SK-N-MC (cell line): ENCODE results near the gene PMP22.

Experiments
- DNase-seq: peaks from one replicate; pipeline ENCODE4 v3.0.0-alpha.2; 2011; ENCODE audit warnings: low read depth, low spot score
- H3K27ac ChIP-seq: fragments of 200-600 bp; sonication (generic); 2 replicates; pipeline ENCODE4 v1.5.1; 2016; ENCODE audit warnings: mixed run types
- H3K36me3 ChIP-seq: fragments of 200-600 bp; sonication (generic); 2 replicates; pipeline ENCODE4 v1.6.1; 2017; ENCODE audit warnings: antibody characterized with exemption, low read length, mixed read lengths; ENCODE audit not compliant: insufficient read depth
- H3K4me3 ChIP-seq: fragments of 200-600 bp; sonication (generic); 2 replicates; pipeline ENCODE4 v1.5.1; 2016
- H3K9ac ChIP-seq: fragments of 200-600 bp; sonication (generic); 2 replicates; pipeline ENCODE4 v1.8.0; 2017; ENCODE audit warnings: mixed run types, mixed read lengths; ENCODE audit not compliant: insufficient read length
- H3K9me3 ChIP-seq: fragments of 200-600 bp; sonication (generic); 2 replicates; pipeline ENCODE4 v1.6.1; 2017; ENCODE audit warnings: low read depth, mild to moderate bottlenecking, antibody characterized with exemption, low read length, moderate library complexity, mixed read lengths
- EZH2 ChIP-seq: fragments of 200-600 bp; sonication (generic); IDR thresholded peaks from one replicate; pipeline ENCODE4 v1.6.1; 2017; ENCODE audit warnings: antibody characterized with exemption
- FOXP2 ChIP-seq: optimal IDR thresholded peaks from 2 replicates; pipeline ENCODE3; 2011; ENCODE audit warnings: mild to moderate bottlenecking, moderate library complexity; ENCODE audit not compliant: insufficient read depth; ENCODE audit errors: extremely low read length, control extremely low read depth
- POLR2AphosphoS5 ChIP-seq: IDR thresholded peaks from 2 replicates; pipeline ENCODE4 v1.6.1; 2012; ENCODE audit warnings: mild to moderate bottlenecking, low read depth, low read length, borderline replicate concordance

PMP22 gene

DNA sequence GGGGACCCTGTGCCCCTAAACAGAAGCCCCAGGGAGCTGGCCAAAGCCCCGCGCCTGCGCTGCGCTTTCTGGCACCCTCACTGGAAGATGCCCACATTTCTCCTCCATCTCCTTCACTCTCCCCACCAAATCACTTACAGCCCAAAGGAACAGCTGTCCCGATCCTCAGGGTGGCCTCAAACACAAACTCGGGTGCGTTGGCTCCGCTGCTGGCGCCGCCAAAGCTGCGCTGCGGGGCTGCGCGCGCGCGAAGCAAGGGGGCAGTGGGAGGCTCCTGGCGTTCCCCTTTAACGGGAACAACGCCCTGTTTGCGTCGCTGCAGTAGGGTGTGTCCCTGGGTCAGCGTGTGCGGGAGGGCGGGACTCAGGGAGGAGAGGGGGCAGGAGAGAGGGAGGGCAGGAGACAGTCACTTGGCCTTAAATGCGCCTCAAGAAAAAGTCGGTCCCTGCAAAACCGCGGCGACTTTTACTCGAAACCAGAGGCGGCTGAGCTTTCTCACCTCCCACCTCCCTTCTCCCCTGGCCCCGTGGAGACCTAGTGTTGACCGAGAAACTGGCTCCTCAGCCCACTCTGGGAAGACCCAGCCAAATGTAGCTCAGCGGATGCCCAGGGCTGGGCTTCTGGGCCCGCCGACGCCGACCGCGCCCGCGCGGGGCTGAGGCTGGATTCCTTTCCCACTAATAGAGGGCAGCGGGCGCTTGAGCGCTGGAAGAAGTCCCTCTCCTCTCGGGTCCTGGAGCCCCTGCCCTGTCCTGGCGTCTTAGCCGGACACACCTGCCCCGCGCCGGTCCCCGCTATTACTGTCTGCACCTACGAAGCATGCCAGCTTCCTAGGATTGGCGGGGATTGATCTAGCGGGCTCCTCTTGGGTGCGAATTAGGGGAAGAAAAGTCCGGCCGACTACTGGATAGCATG lies 2.6 kb downstream of the PMP22 start:
- H3K36me3 ChIP-seq: no peaks in the 10 kb centered on the region
- no peak for DNase-seq
- no peak overlapping the region for H3K4me3 ChIP-seq
- no peak overlapping the region for H3K27ac ChIP-seq
- H3K9ac ChIP-seq: no peak overlapping the region
- TF ChIP-seq POLR2AphosphoS5: no peak
- TF ChIP-seq FOXP2: no peak
- no peak for TF ChIP-seq EZH2
- H3K9me3 ChIP-seq: no peaks in the 10 kb centered on the region

GRCh38 chr17:15261802-15262290 lies 3.3 kb downstream of the PMP22 start:
- Histone ChIP-seq H3K9ac (no peak overlapping the region), H3K9me3 (no peaks in the 10 kb centered on the region), H3K4me3 (no peak overlapping the region), H3K27ac (no peak overlapping the region), H3K36me3 (no peaks in the 10 kb centered on the region)
- no peak for TF ChIP-seq FOXP2
- DNase-seq: no peak

DNA sequence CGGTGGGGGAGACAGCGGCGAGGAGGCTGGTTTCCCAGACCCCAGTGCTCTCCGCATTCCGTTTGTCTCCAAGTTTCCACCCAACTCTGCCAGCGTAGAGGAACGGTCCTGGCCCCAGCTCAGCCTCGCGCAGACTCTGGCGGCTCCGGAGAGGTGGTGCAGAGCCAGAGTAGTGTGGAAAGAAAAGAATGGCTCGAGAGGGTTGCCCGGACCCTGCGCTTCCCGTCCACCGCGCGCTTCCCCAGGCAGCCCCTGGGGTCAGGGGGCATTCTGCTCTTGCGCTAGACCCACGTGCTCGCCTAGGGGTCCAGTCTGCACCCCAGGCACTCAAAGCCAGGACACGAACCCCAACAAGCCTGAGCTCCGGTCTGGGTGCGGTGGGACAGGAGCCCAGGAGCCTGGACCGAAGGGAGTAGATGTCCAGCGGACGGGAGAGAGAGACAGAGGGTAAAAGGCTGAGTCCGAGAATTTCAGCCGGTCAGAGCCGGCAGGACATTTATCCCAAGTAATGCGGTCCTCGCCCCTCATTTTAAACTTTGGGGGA lies 3.8 kb downstream of the PMP22 start:
- Histone ChIP-seq H3K4me3 (peak overlapping the region; percentile 76), H3K9ac (no peak overlapping the region)

DNA sequence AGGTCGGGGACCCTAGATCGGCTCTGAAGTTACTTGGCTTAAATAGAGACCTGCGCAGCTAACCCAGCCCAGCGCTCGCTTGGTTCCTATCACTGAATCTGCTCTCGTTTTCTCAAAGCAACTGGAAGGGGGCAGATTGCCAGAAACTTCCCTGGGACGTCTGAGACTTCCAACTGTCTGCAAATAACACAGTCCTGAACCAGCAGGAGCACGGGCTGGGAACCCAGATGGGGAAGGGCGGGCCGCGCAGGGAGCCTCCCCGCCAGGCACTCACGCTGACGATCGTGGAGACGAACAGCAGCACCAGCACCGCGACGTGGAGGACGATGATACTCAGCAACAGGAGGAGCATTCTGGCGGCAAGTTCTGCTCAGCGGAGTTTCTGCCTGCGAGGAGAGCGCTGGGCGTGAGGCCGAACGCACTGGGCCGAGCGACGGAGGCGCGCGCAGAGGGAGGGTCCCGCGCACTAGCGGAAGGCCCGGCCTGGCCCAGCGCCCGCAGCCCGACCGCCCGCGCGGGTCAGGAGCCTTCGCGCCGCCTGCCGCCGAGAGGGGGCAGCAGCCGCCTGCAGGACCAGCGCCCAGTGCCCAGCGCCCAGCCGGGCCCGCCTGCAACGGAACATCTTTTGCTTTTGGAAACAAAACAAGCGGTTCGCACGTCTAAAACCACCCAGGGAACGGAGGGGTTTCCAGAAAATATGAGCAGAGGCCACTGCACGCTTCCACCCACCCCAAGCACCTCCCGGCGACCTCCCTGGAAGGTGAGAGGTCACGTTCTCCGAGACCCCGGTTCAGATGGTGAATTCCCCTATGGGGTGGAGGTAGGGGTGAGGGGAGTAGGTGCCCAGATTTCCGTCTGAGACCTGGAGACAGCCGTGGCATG lies 4.5 kb downstream of the PMP22 start:
- Histone ChIP-seq H3K27ac (no peak overlapping the region), H3K9me3 (no peaks in the 10 kb centered on the region), H3K9ac (no peak overlapping the region), H3K36me3 (no peaks in the 10 kb centered on the region), H3K4me3 (peak overlapping the region; percentile 76)
- TF ChIP-seq EZH2 (peak; percentile 25), POLR2AphosphoS5 (no peak)
- no peak for DNase-seq

More for the DNA sequence above, 3.8 kb downstream of the PMP22 start:
- H3K36me3 ChIP-seq: no peaks in the 10 kb centered on the region
- DNase-seq: no peak
- no peak overlapping the region for H3K27ac ChIP-seq
- TF ChIP-seq POLR2AphosphoS5 (no peak), FOXP2 (no peak), EZH2 (no peak)
- H3K9me3 ChIP-seq: no peaks in the 10 kb centered on the region

- Histone ChIP-seq H3K36me3 (no peaks in the 10 kb centered on the region), H3K9ac (no peak overlapping the region), H3K4me3 (no peak overlapping the region), H3K27ac (no peak overlapping the region), H3K9me3 (no peaks in the 10 kb centered on the region)
- TF ChIP-seq FOXP2: no peak
- no peak for TF ChIP-seq EZH2
- TF ChIP-seq POLR2AphosphoS5: no peak
- DNase-seq: no peak
These were observed 7.2 kb downstream of the PMP22 start for GRCh38 chr17:15257796-15258512.

DNA sequence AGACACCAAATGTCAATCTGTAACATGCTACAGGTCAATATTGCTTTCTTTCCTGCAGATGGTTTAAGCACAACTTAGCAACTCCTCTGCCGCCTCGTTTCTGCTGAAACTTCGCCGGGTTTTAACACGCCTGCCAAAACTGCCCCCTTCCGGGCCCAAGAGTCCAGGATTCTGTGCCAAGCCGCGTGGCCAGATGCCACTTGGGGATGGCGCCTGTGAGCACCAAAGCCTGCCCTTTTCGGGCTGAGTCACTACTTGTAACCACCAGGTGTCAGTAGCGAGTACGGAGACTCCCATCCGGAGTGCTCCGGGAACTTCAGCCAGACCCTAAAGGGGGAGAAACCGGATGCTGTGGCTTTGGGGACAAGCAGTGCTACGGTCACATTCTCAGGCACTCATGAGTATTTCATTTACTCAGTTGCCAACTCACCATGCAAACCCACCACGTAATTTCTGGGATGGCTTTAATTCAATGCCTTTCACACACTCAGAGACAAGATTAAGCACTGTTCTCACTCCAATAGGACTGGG lies 7.8 kb downstream of the PMP22 start:
- no peak overlapping the region for H3K27ac ChIP-seq
- no peaks in the 10 kb centered on the region for H3K36me3 ChIP-seq
- TF ChIP-seq POLR2AphosphoS5 (no peak), FOXP2 (no peak), EZH2 (no peak)
- no peak overlapping the region for H3K4me3 ChIP-seq
- no peak overlapping the region for H3K9ac ChIP-seq
- no peak for DNase-seq
- no peaks in the 10 kb centered on the region for H3K9me3 ChIP-seq

DNA sequence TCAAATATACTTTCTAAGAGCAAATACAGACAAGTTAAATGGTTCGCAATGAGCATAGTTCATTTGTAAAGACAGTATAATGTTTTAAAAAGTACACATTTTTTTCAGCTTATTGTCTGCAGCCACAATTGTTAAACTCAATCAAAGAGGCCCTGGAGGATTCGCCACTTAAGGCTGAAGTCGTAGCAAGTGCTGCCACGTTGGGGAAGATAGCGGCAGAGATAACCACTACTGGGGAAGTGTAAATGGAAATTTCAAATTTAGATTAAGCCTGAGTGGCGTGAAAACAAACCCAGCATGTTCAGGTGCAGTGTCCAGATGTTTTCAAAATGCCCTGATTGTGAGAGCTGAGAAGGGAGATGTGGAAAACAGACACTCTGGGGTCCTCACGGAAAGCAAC lies 8.4 kb downstream of the PMP22 start:
- TF ChIP-seq EZH2: no peak
- no peak overlapping the region for H3K27ac ChIP-seq
- no peaks in the 10 kb centered on the region for H3K9me3 ChIP-seq
- H3K36me3 ChIP-seq: no peaks in the 10 kb centered on the region
- no peak overlapping the region for H3K4me3 ChIP-seq
- H3K9ac ChIP-seq: no peak overlapping the region
- no peak for DNase-seq
